ENCODE measurements around the gene SLC10A3. TPM values are rescaled to one million over a fixed set of nuclear protein-coding genes. Genes with fewer than 3 reads are reported as not detected.

The SLC10A3 gene
- total RNA-seq, 1 donor from 2014 or later = 17.7 TPM

GRCh38 chrX:154470914-154471568 is 19.4 kb downstream of the SLC10A3 start:
- DNase-seq (ENCODE audit: low spot score) (no peak), ATAC-seq (no peak)
- intact Hi-C loops (cut with DNase I) = no loop called here

DNA sequence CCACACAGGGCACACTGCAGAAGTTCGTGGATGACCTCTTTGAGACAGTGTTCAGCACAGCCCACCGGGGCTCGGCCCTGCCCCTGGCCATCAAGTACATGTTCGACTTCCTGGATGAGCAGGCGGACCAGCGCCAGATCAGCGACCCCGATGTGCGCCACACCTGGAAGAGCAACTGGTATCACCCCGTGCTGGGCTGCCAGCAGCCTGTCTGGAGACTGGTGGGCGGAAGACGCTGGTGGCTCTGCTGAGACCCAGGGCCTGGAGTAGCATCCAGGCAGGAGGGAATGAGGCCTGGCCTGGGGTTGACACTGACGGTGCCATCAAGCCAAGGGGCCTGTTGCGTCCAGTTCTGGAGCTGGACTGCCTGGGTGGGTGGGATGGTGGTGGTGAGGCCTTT is 20.0 kb downstream of the SLC10A3 start:
- intact Hi-C loops (cut with DNase I) = no loop called here
- ATAC-seq = no peak
- no peak for DNase-seq (ENCODE audit: low spot score)

DNA sequence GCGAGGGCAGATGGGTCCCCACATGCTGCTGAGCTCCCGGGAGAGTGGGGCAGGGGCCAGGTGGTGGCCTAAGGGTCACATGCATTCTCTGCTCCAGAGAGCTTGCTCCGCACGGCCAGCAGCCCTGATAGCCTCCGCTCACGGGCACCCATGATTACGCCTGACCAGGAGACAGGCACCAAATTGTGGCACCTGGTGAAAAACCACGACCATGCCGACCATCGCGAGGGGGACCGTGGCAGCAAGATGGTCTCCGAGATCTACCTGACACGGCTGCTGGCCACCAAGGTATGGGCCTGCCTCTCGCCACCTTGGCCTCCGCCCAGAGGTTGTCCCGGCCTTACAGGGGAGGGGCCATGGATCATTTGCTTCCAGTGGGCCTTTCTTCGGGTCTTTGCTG is 20.5 kb downstream of the SLC10A3 start:
- intact Hi-C loops (cut with DNase I) = no loop called here
- ATAC-seq (no peak), DNase-seq (ENCODE audit: low spot score) (no peak)

DNA sequence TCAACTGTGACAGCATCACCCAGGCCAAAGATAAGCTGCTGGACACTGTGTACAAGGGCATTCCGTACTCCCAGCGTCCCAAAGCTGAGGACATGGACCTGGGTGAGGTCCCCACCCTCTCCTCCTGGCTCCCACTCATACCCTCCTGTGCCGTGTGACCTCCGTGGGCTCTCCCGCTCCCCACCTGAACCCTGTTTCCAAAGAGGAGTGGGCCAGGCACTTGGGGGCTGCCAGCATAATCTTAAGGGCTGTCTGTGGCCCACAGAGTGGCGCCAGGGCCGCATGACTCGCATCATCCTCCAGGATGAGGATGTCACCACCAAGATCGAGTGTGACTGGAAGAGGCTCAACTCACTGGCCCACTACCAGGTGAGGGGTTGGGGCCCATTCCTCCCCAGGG is 21.3 kb downstream of the SLC10A3 start:
- intact Hi-C loops (cut with DNase I) = no loop called here
- no peak for DNase-seq (ENCODE audit: low spot score)
- no peak for ATAC-seq

GRCh38 chrX:154468217-154468616 is 22.2 kb downstream of the SLC10A3 start:
- ATAC-seq (no peak), DNase-seq (ENCODE audit: low spot score) (no peak)
- intact Hi-C loops (cut with DNase I) = no loop called here

DNA sequence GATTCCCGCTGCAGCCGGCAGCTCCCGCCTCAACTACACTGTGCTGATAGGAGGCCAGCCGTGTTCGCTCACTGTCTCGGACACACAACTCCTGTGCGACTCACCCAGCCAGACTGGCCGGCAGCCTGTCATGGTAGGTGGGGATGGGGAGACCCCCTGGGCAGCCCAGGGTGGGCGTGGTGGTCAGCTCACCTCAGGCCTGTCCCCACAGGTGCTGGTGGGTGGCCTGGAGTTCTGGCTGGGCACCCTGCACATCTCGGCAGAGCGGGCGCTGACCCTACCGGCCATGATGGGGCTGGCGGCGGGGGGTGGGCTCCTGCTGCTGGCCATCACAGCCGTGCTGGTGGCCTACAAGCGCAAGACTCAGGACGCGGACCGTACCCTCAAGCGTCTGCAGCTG is 22.9 kb downstream of the SLC10A3 start:
- DNase-seq (ENCODE audit: low spot score) (no peak), ATAC-seq (no peak)
- intact Hi-C loops (cut with DNase I) = no loop called here

DNA sequence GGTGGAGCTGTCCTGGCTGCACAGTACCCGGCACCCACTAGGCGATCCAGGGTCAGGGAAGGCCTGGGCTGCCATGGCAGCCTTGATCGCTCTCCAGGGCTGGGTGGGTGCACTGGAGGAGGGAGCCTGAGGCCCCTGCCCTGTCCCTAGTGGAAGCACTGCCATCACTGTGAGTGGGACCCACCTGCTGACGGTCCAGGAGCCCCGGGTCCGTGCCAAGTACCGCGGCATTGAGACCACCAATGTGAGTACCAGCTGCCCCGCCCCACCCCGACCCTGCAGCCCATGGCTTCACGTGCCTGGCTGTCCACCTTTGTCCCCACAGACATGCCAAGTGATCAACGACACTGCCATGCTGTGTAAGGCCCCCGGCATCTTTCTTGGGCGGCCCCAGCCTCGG is 23.5 kb downstream of the SLC10A3 start:
- no peak for ATAC-seq
- intact Hi-C loops (cut with DNase I) = no loop called here
- no peak for DNase-seq (ENCODE audit: low spot score)

GRCh38 chrX:154466036-154466435 is 24.4 kb downstream of the SLC10A3 start:
- DNase-seq (ENCODE audit: low spot score) (no peak), ATAC-seq (no peak)
- intact Hi-C loops (cut with DNase I) = no loop called here

GRCh38 chrX:154465601-154466000 is 24.8 kb downstream of the SLC10A3 start:
- ATAC-seq (no peak), DNase-seq (ENCODE audit: low spot score) (no peak)
- intact Hi-C loops (cut with DNase I) = no loop called here

DNA sequence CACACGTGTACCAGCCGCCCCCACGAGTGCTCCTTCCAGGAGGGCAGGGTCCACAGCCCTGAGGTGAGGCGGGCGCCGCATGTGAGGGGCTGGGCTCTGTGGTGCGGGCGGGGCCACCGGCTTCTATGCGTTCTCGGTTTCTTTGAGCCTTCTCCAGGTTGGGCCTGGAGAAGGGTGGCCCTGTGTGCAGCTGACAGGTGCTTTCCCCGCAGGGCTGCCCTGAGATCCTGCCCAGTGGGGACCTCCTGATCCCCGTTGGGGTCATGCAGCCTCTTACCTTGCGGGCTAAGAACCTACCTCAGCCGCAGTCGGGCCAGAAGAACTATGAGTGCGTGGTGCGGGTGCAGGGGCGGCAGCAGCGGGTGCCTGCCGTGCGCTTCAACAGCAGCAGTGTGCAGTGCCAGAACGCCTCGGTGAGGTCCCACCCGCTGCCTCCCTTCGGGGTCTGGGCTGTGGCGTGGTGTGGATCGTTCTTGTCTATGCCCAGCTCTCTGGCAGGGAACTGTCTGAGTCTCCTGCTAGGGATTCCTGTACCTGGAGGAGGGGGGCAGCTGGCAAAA is 25.5 kb downstream of the SLC10A3 start:
- DNase-seq (ENCODE audit: low spot score) = no peak
- ATAC-seq = no peak
- intact Hi-C loops (cut with DNase I) = no loop called here

- ATAC-seq = no peak
- intact Hi-C loops (cut with DNase I) = no loop called here
- DNase-seq (ENCODE audit: low spot score) = no peak
Measured at GRCh38 chrX:154463611-154464220, 26.7 kb downstream of the SLC10A3 start.

- DNase-seq (ENCODE audit: low spot score) (no peak), ATAC-seq (no peak)
- intact Hi-C loops (cut with DNase I) = no loop called here
Measured at GRCh38 chrX:154462396-154462795, 28.0 kb downstream of the SLC10A3 start.

- intact Hi-C loops (cut with DNase I) = no loop called here
- no peak for DNase-seq (ENCODE audit: low spot score)
- ATAC-seq = no peak
Measured at GRCh38 chrX:154460326-154460725, 30.1 kb downstream of the SLC10A3 start.

GRCh38 chrX:154459832-154460231 is 30.6 kb downstream of the SLC10A3 start:
- ATAC-seq (peak; percentile 47), DNase-seq (ENCODE audit: low spot score) (no peak)
- intact Hi-C loops (cut with DNase I) = no loop called here

DNA sequence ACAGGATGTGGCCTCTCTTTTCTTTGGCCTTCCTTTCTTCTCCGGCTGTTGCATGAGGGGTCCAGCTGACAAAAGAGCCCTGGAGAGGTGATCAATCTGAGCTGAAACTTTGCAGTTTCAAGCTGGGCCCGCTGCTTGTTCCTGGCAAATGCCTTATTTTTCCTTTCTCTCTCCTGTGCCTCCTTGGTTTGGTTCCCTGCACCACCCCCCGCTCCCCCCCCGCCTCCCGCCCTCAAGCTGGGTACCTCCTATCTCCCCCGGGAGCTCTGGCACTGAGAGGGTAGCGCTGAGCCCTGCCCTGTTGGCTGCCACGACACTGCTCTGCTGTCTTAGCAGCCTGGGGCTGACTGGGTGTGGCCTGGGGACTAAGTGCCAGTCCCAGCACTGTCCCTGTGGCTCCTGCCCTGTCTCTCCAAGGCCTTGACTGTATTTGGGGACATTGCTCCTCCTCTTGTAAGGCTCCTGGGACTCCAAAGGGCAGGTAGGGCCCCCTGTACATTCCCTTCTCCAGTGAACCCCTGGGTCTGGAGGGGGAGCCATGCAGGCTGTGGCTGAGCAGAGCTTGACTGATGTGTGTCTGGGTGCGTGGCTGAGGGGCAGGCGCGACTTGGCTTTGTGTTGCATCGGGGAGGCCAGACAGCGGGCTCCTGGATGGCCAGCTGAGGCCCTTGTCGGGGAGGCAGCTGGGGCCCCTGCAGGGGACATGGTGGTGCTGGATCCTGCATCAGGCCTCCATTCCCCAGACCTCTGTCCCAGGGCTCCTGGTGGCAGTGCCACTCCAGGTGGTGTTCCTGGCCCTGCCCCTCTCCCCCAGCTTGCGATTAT is 31.3 kb downstream of the SLC10A3 start:
- ATAC-seq (peak; percentile 39), DNase-seq (ENCODE audit: low spot score) (no peak)
- intact Hi-C loops (cut with DNase I) = no loop called here

- intact Hi-C loops (cut with DNase I) = no loop called here
- DNase-seq (ENCODE audit: low spot score) (peak; percentile 72), ATAC-seq (peak; percentile 43)
Measured at GRCh38 chrX:154458116-154458953, 32.1 kb downstream of the SLC10A3 start, which contains the start of gene PLXNA3. Gene PLXNA3, plus strand, starts transcription at chrX:154458281. Its CDS starts 1,903 bp downstream, at chrX:154460184.

DNA sequence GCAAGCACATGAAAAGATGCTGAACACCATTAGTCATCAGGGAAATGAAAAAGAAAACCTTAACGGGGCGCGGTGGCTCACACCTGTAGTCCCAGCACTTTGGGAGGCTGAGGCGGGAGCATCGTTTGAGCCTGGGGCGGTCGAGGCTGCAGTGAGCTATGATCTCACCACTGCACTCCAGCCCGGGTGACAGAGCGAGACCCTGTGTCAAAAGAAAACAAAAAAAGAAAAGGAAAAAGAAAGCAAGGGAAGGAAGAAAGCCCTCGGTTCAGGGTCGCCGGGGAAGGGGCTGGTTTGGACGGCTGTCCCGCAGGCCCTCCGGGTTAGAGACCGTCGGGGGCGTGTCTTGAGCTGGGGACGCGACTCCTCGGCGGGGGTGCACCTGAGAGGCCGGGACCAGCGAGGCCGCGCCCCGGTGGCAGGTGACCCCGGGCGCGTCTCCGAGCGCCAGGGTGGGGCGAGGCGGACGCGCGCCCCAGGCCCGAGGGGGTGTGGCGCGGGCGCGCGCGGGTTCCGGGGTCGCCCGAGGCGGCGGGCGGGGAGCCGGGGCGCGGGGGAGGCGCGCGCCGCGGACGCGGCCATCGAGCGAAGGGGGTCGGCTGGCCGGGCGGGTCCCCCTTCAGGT is 32.8 kb downstream of the SLC10A3 start:
- ATAC-seq = peak; percentile 20
- intact Hi-C loops (cut with DNase I) = no loop called here
- no peak for DNase-seq (ENCODE audit: low spot score)

GRCh38 chrX:154452823-154453222 is 37.6 kb downstream of the SLC10A3 start:
- intact Hi-C loops (cut with DNase I) = no loop called here
- ATAC-seq (no peak), DNase-seq (ENCODE audit: low spot score) (no peak)

- no peak for DNase-seq (ENCODE audit: low spot score)
- no peak for ATAC-seq
- intact Hi-C loops (cut with DNase I) = no loop called here
Measured at GRCh38 chrX:154450312-154450711, 40.1 kb downstream of the SLC10A3 start.
